Esophagus squamous epithelium (tissue), 4 donors: Measurements from ENCODE around the gene GABRR2.

ENCODE experiments used
- POLR2A ChIP-seq, 4 donors: fragments of 450-650 bp; IDR thresholded peaks; one replicate each; pipeline ENCODE4 v1.6.1; 2017; ENCODE audit warnings: antibody characterized with exemption in 4 of 4, mild to moderate bottlenecking in 4 of 4, moderate library complexity in 3 of 4
- TF ChIP-seq, protein P1 (sequence below), 6 experiments: fragments of 450-650 bp in 4 of 6; fragments of 200-600 bp in 2 of 6; sonication (generic) in 2 of 6; IDR thresholded peaks; one replicate each; pipeline ENCODE4 v1.5.1; 2016 to 2019; ENCODE audit warnings: antibody characterized with exemption in 6 of 6, mild to moderate bottlenecking in 4 of 6, moderate library complexity in 4 of 6

DNA sequence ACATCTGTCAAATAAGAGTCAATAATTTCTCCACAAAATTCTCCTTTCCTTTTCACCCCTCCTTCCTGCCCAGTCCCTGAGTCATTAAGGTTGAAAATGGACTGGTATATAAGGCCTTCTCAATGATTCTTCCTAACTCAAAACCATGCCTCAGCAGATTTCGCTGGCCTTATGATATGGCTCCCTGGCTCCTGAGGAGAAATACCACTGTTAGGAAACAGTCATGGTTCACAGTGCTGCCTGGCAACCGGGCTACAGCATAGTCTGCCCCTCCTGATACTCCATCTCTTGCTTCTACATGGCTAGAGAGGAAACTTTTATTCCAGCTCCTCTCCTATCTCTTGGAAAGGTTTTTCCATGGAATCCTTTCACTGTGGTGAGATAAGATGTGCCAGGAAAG lies 32.7 kb upstream of the GABRR2 start:
- TF ChIP-seq, protein P1, sequence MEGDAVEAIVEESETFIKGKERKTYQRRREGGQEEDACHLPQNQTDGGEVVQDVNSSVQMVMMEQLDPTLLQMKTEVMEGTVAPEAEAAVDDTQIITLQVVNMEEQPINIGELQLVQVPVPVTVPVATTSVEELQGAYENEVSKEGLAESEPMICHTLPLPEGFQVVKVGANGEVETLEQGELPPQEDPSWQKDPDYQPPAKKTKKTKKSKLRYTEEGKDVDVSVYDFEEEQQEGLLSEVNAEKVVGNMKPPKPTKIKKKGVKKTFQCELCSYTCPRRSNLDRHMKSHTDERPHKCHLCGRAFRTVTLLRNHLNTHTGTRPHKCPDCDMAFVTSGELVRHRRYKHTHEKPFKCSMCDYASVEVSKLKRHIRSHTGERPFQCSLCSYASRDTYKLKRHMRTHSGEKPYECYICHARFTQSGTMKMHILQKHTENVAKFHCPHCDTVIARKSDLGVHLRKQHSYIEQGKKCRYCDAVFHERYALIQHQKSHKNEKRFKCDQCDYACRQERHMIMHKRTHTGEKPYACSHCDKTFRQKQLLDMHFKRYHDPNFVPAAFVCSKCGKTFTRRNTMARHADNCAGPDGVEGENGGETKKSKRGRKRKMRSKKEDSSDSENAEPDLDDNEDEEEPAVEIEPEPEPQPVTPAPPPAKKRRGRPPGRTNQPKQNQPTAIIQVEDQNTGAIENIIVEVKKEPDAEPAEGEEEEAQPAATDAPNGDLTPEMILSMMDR (IDR thresholded peaks at IDR 0.05) = no peak
- TF ChIP-seq POLR2A (IDR thresholded peaks at IDR 0.05) = no peak
